Astrocyte (in vitro differentiated cells and primary cell): ENCODE measurements around the gene FRMD4B. TPM values are rescaled to one million over a fixed set of nuclear protein-coding genes. Genes with fewer than 3 reads are reported as not detected.

Experiments used
- DNase-seq: peaks from one replicate; pipeline ENCODE4 v3.0.0-alpha.2; 2010; ENCODE audit warnings: low read depth
- FAIRE-seq: peaks from 2 replicates; lab custom pipeline; 2011; peaks lifted over from hg19 to GRCh38; lab: Jason Lieb, UNC
- H2AFZ ChIP-seq: 2 replicates; pipeline ENCODE4 v1.6.0; 2012; ENCODE audit warnings: low read depth, low read length, inconsistent platforms
- H3K27ac ChIP-seq: 2 replicates; pipeline ENCODE4 v1.5.1; 2011; ENCODE audit warnings: low read depth, low read length, inconsistent platforms
- H3K27me3 ChIP-seq: 2 replicates; pipeline ENCODE4 v1.6.0; 2011; ENCODE audit warnings: low read length, inconsistent platforms; ENCODE audit not compliant: insufficient read depth
- H3K36me3 ChIP-seq: 2 replicates; pipeline ENCODE4 v1.5.1; 2011; ENCODE audit warnings: low read length, inconsistent platforms; ENCODE audit not compliant: insufficient read depth
- H3K4me1 ChIP-seq: 2 replicates; pipeline ENCODE4 v1.5.1; 2011; ENCODE audit warnings: low read length, inconsistent platforms; ENCODE audit not compliant: insufficient read depth
- H3K4me2 ChIP-seq: 2 replicates; pipeline ENCODE4 v1.6.0; 2012; ENCODE audit warnings: low read length, inconsistent platforms
- H3K4me3 ChIP-seq: 2 replicates; pipeline ENCODE4 v1.5.1; 2011; ENCODE audit warnings: low read depth, mild to moderate bottlenecking, low read length, inconsistent platforms; ENCODE audit not compliant: insufficient read depth
- H3K79me2 ChIP-seq: 2 replicates; pipeline ENCODE4 v1.6.0; 2012; ENCODE audit warnings: mild to moderate bottlenecking, low read length, inconsistent platforms; ENCODE audit not compliant: insufficient read depth
- H3K9ac ChIP-seq: 2 replicates; pipeline ENCODE4 v1.6.0; 2012; ENCODE audit warnings: mild to moderate bottlenecking, low read length, inconsistent platforms
- H3K9me3 ChIP-seq: 2 replicates; pipeline ENCODE4 v1.5.1; 2012; ENCODE audit warnings: low read depth, mild to moderate bottlenecking, low read length, inconsistent platforms; ENCODE audit not compliant: insufficient read depth
- H4K20me1 ChIP-seq: 2 replicates; pipeline ENCODE4 v1.6.0; 2012; ENCODE audit warnings: low read length, inconsistent platforms; ENCODE audit not compliant: insufficient read depth
- H3K27ac Mint-ChIP-seq: one replicate; pipeline ENCODE4 v1.8.0; 2021; ENCODE audit warnings: mild to moderate bottlenecking, mixed read lengths; ENCODE audit not compliant: unreplicated experiment
- H3K27me3 Mint-ChIP-seq: one replicate; pipeline ENCODE4 v1.8.0; 2021; ENCODE audit warnings: low read depth, mixed read lengths; ENCODE audit not compliant: unreplicated experiment
- H3K36me3 Mint-ChIP-seq: one replicate; pipeline ENCODE4 v1.8.0; 2021; ENCODE audit warnings: low read depth, mixed read lengths; ENCODE audit not compliant: unreplicated experiment
- H3K4me1 Mint-ChIP-seq: one replicate; pipeline ENCODE4 v1.8.0; 2021; ENCODE audit warnings: low read depth, mixed read lengths; ENCODE audit not compliant: unreplicated experiment
- H3K4me3 Mint-ChIP-seq: one replicate; pipeline ENCODE4 v1.8.0; 2021; ENCODE audit warnings: mild to moderate bottlenecking, moderate library complexity, mixed read lengths; ENCODE audit not compliant: unreplicated experiment
- H3K9me3 Mint-ChIP-seq: one replicate; pipeline ENCODE4 v1.8.0; 2021; ENCODE audit warnings: mild to moderate bottlenecking, mixed read lengths; ENCODE audit not compliant: unreplicated experiment
- CTCF ChIP-seq: IDR thresholded peaks from 2 replicates; pipeline ENCODE4 v1.5.1; 2011; ENCODE audit warnings: low read depth, mild to moderate bottlenecking, inconsistent platforms, low read length, moderate library complexity; ENCODE audit not compliant: insufficient read depth
- EZH2 ChIP-seq: IDR thresholded peaks from 2 replicates; pipeline ENCODE4 v1.6.1; 2012; ENCODE audit warnings: mild to moderate bottlenecking, low read length, inconsistent platforms; ENCODE audit not compliant: insufficient read depth
- total RNA-seq: library from RNA; stranded (reverse); gene quantifications from 2 replicates; pipeline ENCODE4 v1.2.1, GENCODE V29; 2021

The FRMD4B gene
- total RNA-seq, 1 donor from 2014 or later, result 9.2 TPM

- Histone ChIP-seq H2AFZ (no peak overlapping the region), H3K9me3 (no peaks in the 10 kb centered on the region), H3K79me2 (no peaks in the 10 kb centered on the region), H3K36me3 (no peaks in the 10 kb centered on the region), H3K27me3 (no peaks in the 10 kb centered on the region), H4K20me1 (no peaks in the 10 kb centered on the region), H3K27ac (no peak overlapping the region), H3K4me2 (no peak overlapping the region), H3K9ac (no peak overlapping the region), H3K4me3 (no peak overlapping the region), H3K4me1 (no peaks in the 10 kb centered on the region)
- Mint-ChIP-seq H3K36me3 (peaks cover 2% of the 10 kb centered on the region), H3K27ac (no peak overlapping the region), H3K4me1 (no peaks in the 10 kb centered on the region), H3K9me3 (peaks cover 15% of the 10 kb centered on the region), H3K4me3 (no peak overlapping the region), H3K27me3 (no peaks in the 10 kb centered on the region)
- TF ChIP-seq EZH2, result no peak
- DNase-seq (no peak), FAIRE-seq (no peak)
These were observed 42.0 kb downstream of the FRMD4B start for GRCh38 chr3:69343875-69344274.

GRCh38 chr3:69342074-69342473 lies 43.8 kb downstream of the FRMD4B start:
- Histone ChIP-seq H4K20me1 (no peaks in the 10 kb centered on the region), H2AFZ (no peak overlapping the region), H3K9me3 (no peaks in the 10 kb centered on the region), H3K9ac (no peak overlapping the region), H3K4me2 (no peak overlapping the region), H3K4me1 (no peaks in the 10 kb centered on the region), H3K36me3 (no peaks in the 10 kb centered on the region), H3K4me3 (no peak overlapping the region), H3K27me3 (no peaks in the 10 kb centered on the region), H3K27ac (no peak overlapping the region), H3K79me2 (no peaks in the 10 kb centered on the region)
- Mint-ChIP-seq H3K27ac (no peak overlapping the region), H3K4me3 (no peak overlapping the region), H3K27me3 (no peaks in the 10 kb centered on the region), H3K4me1 (no peaks in the 10 kb centered on the region), H3K36me3 (no peaks in the 10 kb centered on the region), H3K9me3 (peaks cover 8% of the 10 kb centered on the region)
- FAIRE-seq, result no peak
- no peak for DNase-seq
- TF ChIP-seq CTCF (no peak), EZH2 (no peak)

GRCh38 chr3:69339760-69340159 lies 46.1 kb downstream of the FRMD4B start:
- Histone ChIP-seq H3K27ac (no peak overlapping the region), H3K4me2 (no peak overlapping the region), H3K79me2 (no peaks in the 10 kb centered on the region), H3K4me1 (no peaks in the 10 kb centered on the region), H3K4me3 (no peak overlapping the region), H2AFZ (no peak overlapping the region), H3K36me3 (no peaks in the 10 kb centered on the region), H3K27me3 (no peaks in the 10 kb centered on the region), H3K9ac (no peak overlapping the region), H3K9me3 (no peaks in the 10 kb centered on the region), H4K20me1 (no peaks in the 10 kb centered on the region)
- Mint-ChIP-seq H3K9me3 (no peaks in the 10 kb centered on the region), H3K27ac (no peak overlapping the region), H3K27me3 (no peaks in the 10 kb centered on the region), H3K36me3 (no peaks in the 10 kb centered on the region), H3K4me1 (no peaks in the 10 kb centered on the region), H3K4me3 (no peak overlapping the region)
- FAIRE-seq (no peak), DNase-seq (no peak)
- TF ChIP-seq EZH2, result no peak
- no peak for TF ChIP-seq CTCF
